ENCODE measurements around the gene CST9L.

DNA sequence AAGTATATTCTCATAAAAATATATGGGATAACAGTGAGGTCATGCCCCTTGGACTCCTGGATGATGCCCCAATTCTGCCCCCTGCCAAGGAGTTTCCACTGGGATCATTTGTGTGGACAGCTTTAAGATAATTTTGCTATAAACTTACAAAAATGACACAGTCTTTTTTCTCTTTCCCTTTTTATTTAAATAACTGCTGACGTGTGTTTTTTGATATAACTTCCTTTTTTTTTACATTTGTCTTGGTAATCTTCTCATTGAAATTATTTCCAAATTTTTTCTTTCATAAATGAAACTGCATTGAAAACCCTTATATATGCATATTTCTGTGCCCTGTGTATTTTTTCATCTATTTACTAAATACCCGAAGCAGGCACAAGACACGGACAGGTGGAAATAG is 31.3 kb downstream of the CST9L start:
- TF ChIP-seq, protein P1, sequence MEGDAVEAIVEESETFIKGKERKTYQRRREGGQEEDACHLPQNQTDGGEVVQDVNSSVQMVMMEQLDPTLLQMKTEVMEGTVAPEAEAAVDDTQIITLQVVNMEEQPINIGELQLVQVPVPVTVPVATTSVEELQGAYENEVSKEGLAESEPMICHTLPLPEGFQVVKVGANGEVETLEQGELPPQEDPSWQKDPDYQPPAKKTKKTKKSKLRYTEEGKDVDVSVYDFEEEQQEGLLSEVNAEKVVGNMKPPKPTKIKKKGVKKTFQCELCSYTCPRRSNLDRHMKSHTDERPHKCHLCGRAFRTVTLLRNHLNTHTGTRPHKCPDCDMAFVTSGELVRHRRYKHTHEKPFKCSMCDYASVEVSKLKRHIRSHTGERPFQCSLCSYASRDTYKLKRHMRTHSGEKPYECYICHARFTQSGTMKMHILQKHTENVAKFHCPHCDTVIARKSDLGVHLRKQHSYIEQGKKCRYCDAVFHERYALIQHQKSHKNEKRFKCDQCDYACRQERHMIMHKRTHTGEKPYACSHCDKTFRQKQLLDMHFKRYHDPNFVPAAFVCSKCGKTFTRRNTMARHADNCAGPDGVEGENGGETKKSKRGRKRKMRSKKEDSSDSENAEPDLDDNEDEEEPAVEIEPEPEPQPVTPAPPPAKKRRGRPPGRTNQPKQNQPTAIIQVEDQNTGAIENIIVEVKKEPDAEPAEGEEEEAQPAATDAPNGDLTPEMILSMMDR (IDR thresholded peaks at IDR 0.05), result no peak
- TF ChIP-seq POLR2A (IDR thresholded peaks at IDR 0.05), result no peak

Measured in heart left ventricle (tissue), 13 donors.